ENCODE data around the gene NAPG.
"Not testable (repeated sequence)": the region's sequence is repeated elsewhere in the genome, so short reads cannot be mapped to it uniquely, and the experiment has no call there.

The NAPG gene

DNA sequence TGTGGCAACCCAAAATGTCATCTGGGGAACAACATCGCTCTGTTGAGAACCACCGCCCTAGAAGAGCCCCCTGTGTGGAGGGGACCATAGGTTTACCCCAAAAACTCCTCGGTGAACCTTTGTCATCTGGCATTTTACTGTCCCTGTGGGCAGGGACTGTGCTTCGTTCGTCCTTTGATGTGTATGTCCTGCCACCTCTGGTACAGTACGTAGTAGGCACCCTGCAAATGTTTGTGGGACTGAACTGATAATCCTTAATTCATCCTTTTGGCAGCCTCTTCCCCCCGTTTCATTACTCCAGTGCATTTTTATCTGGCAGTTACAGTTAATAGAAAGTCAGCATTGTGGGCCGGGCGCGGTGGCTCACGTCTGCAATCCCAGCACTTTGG is 728 bp downstream of the NAPG start:
- TF ChIP-seq, protein P1, sequence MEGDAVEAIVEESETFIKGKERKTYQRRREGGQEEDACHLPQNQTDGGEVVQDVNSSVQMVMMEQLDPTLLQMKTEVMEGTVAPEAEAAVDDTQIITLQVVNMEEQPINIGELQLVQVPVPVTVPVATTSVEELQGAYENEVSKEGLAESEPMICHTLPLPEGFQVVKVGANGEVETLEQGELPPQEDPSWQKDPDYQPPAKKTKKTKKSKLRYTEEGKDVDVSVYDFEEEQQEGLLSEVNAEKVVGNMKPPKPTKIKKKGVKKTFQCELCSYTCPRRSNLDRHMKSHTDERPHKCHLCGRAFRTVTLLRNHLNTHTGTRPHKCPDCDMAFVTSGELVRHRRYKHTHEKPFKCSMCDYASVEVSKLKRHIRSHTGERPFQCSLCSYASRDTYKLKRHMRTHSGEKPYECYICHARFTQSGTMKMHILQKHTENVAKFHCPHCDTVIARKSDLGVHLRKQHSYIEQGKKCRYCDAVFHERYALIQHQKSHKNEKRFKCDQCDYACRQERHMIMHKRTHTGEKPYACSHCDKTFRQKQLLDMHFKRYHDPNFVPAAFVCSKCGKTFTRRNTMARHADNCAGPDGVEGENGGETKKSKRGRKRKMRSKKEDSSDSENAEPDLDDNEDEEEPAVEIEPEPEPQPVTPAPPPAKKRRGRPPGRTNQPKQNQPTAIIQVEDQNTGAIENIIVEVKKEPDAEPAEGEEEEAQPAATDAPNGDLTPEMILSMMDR (conservative IDR thresholded peaks at IDR 0.05; ENCODE audit: low read length) = no peak
- DNase-seq (ENCODE audit: low read depth) = peak; percentile 8
- H3K4me3 ChIP-seq (ENCODE audit: low read length) = peak overlapping the region; percentile 98

DNA sequence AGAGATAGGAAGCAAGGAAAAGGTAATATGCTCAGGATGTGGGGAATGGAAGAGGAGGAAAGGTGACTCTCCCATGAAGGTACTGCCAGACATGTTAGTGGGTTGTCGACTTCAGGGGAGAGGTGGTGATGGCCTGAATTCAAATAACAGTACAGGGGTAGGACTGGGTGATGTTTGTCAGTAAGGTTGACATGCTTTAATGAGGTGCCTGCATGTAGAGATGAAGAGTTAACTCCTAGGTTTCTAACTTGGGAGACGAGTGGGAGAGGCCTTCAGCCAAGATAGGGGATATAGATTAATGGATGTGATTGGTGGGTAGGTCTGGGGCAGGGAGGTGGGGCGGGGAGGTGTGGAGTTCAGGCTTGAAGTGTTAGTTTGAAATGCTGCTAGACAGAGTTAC is 2.6 kb downstream of the NAPG start:
- no peak for DNase-seq (ENCODE audit: low read depth)
- no peak overlapping the region for H3K4me3 ChIP-seq (ENCODE audit: low read length)
- TF ChIP-seq, protein P1 (conservative IDR thresholded peaks at IDR 0.05; ENCODE audit: low read length) = no peak

DNA sequence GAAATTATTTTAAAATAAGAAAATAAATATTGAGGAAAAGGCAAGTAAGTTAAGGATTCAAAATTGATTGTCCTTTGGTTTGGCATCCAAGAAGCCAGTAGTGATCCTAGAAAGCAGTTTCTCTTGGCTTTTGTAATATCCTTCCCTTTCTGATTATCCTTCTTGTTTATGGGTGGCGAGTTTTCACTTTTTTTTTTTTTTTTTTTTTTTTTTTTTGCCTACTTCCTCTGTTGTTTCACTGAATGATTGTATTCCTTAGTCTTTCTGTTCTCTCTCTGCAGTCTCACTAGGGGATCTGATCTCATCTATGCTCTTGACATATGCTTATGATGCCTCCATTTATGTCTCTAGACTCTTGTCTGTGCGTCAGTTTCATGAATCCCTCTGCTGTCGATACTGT is 4.2 kb downstream of the NAPG start:
- TF ChIP-seq, protein P1 (conservative IDR thresholded peaks at IDR 0.05; ENCODE audit: low read length) = no peak
- no peak for DNase-seq (ENCODE audit: low read depth)
- H3K4me3 ChIP-seq (ENCODE audit: low read length) = no peak overlapping the region

DNA sequence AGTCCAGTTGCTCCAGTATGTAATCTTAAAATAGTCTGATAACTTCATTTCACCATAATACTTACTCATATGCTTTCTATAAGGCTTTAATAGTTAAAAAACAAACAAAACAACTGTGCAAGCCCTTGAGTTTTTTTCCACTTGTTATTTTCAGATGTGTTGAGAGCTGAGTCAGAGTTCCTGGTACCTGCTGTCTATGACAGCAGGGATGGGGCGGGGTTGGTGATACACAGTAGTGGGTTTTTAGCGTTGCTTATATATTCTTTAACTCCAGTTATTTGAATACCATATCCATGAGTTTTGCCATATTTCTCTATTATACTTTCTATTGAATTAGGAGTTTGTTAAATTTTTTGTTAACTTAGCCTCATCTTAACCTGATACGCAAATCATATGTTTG is 5.0 kb downstream of the NAPG start:
- no peak overlapping the region for H3K4me3 ChIP-seq (ENCODE audit: low read length)
- DNase-seq (ENCODE audit: low read depth) = no peak
- TF ChIP-seq, protein P1 (conservative IDR thresholded peaks at IDR 0.05; ENCODE audit: low read length) = no peak

DNA sequence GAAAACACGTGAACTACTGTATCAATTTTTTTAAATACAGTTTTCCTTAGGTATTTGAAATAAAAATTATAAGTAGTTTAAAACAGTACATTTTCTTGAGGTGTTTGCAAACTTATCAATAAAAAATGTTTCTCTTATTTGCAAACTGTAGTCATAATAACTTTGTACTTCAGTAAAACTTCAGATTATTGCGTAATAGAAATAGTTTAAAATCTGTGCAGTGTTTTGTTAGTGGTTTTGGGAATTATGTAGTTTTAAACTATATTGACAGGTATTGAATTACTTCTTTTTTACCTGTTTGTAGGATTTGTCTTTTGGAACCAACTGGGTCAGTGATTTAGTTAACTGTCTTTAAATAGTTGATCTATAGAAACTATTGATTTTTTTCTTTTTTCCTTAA is 7.3 kb downstream of the NAPG start:
- no peak for DNase-seq (ENCODE audit: low read depth)
- TF ChIP-seq, protein P1 (conservative IDR thresholded peaks at IDR 0.05; ENCODE audit: low read length) = no peak
- no peak overlapping the region for H3K4me3 ChIP-seq (ENCODE audit: low read length)

DNA sequence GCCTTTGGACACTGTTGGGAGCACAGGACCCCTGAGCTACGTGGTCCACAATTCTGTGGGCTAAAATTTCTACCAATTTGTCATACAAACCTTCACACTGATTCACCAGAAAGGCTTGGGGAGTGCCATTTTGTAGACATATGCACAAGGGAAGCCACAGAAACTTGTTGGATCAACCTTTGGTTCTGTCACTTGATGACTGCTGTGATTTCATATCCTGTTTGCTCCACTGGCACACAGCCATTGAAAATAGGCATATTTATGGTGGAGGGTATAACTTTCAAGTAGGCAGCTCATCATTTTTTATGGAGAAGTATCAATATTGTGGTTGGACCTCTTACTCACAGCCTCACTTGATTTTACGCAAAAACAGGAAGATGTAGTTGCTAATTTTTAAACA is 10.5 kb downstream of the NAPG start:
- no peak overlapping the region for H3K4me3 ChIP-seq (ENCODE audit: low read length)
- TF ChIP-seq, protein P1 (conservative IDR thresholded peaks at IDR 0.05; ENCODE audit: low read length) = no peak
- DNase-seq (ENCODE audit: low read depth) = no peak

DNA sequence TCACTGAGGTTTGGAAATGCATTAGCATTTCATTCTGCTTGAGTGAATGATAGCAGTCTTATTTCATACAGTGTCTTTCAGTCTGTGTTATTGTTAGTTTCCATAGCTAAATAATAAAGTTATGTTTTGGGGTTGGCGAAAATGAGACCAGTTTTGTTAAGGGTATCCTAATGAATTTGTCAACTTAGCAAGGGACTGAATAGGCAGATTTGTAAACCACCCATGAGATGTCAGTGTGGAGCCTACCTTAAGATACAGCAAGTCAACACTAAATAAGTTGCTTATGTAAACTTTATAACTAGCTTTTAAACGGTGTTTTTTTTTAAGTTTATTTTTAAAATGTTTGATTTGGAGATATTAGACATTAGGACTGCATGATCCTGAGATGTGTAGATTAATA is 11.9 kb downstream of the NAPG start:
- H3K4me3 ChIP-seq (ENCODE audit: low read length) = no peak overlapping the region
- TF ChIP-seq, protein P1 (conservative IDR thresholded peaks at IDR 0.05; ENCODE audit: low read length) = no peak
- DNase-seq (ENCODE audit: low read depth) = no peak

DNA sequence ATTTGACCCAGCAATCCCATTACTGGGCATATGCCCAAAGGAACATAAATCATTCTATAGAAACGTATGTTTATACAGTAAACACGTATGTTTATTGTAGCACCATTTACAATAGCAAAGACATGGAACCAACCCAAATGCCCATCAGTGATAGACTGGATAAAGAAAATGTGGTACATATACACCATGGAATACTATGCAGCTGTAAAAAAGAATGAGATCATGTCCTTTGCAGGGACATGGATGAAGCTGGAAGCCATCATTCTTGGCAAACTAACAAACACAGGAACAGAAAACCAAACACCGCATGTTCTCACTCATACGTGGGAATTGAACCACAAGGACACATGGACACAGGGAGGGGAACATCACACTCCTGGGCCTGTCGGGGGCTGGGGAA is 13.3 kb downstream of the NAPG start:
- H3K4me3 ChIP-seq (ENCODE audit: low read length); DNase-seq (ENCODE audit: low read depth): not testable (repeated sequence)
